Fibroblast of lung (primary cell): ENCODE measurements around the gene DMXL1.

Experiments used
- CTCF ChIP-seq, 2 donors: IDR thresholded peaks in 1 of 2; conservative IDR thresholded peaks in 1 of 2; 1 replicate in 1 of 2; 2 replicates in 1 of 2; pipeline ENCODE4 v1.5.1; 2011 to 2012; ENCODE audit warnings: low read length in 2 of 2, control low read depth in 1 of 2, inconsistent platforms in 1 of 2, low read depth in 1 of 2, mild to moderate bottlenecking in 1 of 2
- EZH2 ChIP-seq: IDR thresholded peaks from 2 replicates; pipeline ENCODE4 v1.5.1; 2012; ENCODE audit warnings: low read length, control low read depth, mild to moderate bottlenecking; ENCODE audit errors: missing control alignments

DNA sequence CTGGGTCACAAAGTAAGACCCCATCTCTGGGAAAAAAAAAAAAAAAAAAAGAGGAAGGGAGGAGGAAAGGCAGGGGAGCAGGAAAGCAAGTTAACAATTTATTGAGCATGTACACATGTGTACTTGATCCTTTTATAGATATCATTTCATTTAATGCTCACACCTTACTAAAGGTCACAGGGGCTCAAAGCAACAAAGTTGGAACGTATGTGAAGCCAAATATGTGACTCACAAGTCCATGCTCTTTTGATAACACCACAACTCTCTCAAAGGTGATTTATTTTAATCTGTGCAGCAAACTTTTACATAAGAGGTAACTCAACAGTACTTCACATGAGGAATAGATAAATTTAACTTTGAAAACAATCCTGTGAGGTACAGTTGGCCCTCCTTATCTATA is 48.1 kb upstream of the DMXL1 start:
- TF ChIP-seq CTCF (conservative IDR thresholded peaks at IDR 0.05 in 1 of 2, IDR thresholded peaks at IDR 0.05 in 1 of 2; ENCODE audit: low read depth in 1 of 2, low read length in 2 of 2), result no peak
- no peak for TF ChIP-seq EZH2
